Fibroblast of lung (primary cell): ENCODE results near the gene ESPNL. TPM values are rescaled to one million over a fixed set of nuclear protein-coding genes. Genes with fewer than 3 reads are reported as not detected.

Experiments
- DNase-seq, 2 donors: peaks; one replicate each; pipeline versions ENCODE4 v3.0.0 to v3.0.0-alpha.2; 2010; ENCODE audit warnings: low read depth in 2 of 2
- H2AFZ ChIP-seq: 2 replicates; pipeline ENCODE4 v1.5.1; 2012; ENCODE audit warnings: low read length, control low read depth, inconsistent platforms
- H3K27ac ChIP-seq: 2 replicates; pipeline ENCODE4 v1.5.1; 2011; ENCODE audit warnings: low read length, control low read depth; ENCODE audit not compliant: insufficient read depth
- H3K27me3 ChIP-seq: 2 replicates; pipeline ENCODE4 v1.5.1; 2011; ENCODE audit warnings: mild to moderate bottlenecking, low read length; ENCODE audit not compliant: control insufficient read depth, insufficient read depth
- H3K36me3 ChIP-seq: 2 replicates; pipeline ENCODE4 v1.5.1; 2011; ENCODE audit warnings: low read length; ENCODE audit not compliant: control insufficient read depth, insufficient read depth
- H3K4me1 ChIP-seq: 2 replicates; pipeline ENCODE4 v1.5.1; 2011; ENCODE audit warnings: low read length; ENCODE audit not compliant: control insufficient read depth, insufficient read depth; ENCODE audit errors: extremely low read depth
- H3K4me2 ChIP-seq: 2 replicates; pipeline ENCODE4 v1.5.1; 2011; ENCODE audit warnings: low read length, control low read depth; ENCODE audit not compliant: insufficient read depth; ENCODE audit errors: extremely low read depth
- H3K4me3 ChIP-seq, 4 experiments: fragments of 200-600 bp in 1 of 4; sonication (generic) in 1 of 4; replicated peaks in 1 of 4; 2 replicates each; pipeline ENCODE4 v1.5.1; 2011 to 2016; ENCODE audit warnings: low read length in 4 of 4, low read depth in 3 of 4, mild to moderate bottlenecking in 3 of 4, control low read depth in 2 of 4, inconsistent platforms in 1 of 4, mixed read lengths in 1 of 4; ENCODE audit not compliant: insufficient read depth in 1 of 4; ENCODE audit errors: control extremely low read depth in 1 of 4
- H3K79me2 ChIP-seq: 2 replicates; pipeline ENCODE4 v1.5.1; 2012; ENCODE audit warnings: mild to moderate bottlenecking, low read length, inconsistent platforms; ENCODE audit not compliant: control insufficient read depth, insufficient read depth
- H3K9ac ChIP-seq: 2 replicates; pipeline ENCODE4 v1.5.1; 2011; ENCODE audit warnings: mild to moderate bottlenecking, low read length, control low read depth; ENCODE audit not compliant: insufficient read depth
- H3K9me3 ChIP-seq: 2 replicates; pipeline ENCODE4 v1.5.1; 2012; ENCODE audit warnings: low read depth, low read length; ENCODE audit not compliant: control insufficient read depth, insufficient read depth
- H4K20me1 ChIP-seq: 2 replicates; pipeline ENCODE4 v1.5.1; 2011; ENCODE audit warnings: low read length; ENCODE audit not compliant: control insufficient read depth, insufficient read depth; ENCODE audit errors: extremely low read depth
- CTCF ChIP-seq, 2 donors: IDR thresholded peaks in 1 of 2; conservative IDR thresholded peaks in 1 of 2; 1 replicate in 1 of 2; 2 replicates in 1 of 2; pipeline ENCODE4 v1.5.1; 2011 to 2012; ENCODE audit warnings: low read length in 2 of 2, control low read depth in 1 of 2, inconsistent platforms in 1 of 2, low read depth in 1 of 2, mild to moderate bottlenecking in 1 of 2
- EZH2 ChIP-seq: IDR thresholded peaks from 2 replicates; pipeline ENCODE4 v1.5.1; 2012; ENCODE audit warnings: low read length, control low read depth, mild to moderate bottlenecking; ENCODE audit errors: missing control alignments
- polyA plus RNA-seq, 2 donors: library from polyadenylated mRNA; depleted of rRNA in 1 of 2; stranded (reverse) in 1 of 2; unstranded in 1 of 2; fragments of >200 nt; gene quantifications; 2 replicates each; pipeline ENCODE4 v1.2.1, GENCODE V29; 2011 to 2012; ENCODE audit warnings: missing spikeins in 1 of 2
- total RNA-seq: library from RNA; depleted of rRNA; stranded (reverse); fragments of >200 nt; gene quantifications from 2 replicates; pipeline ENCODE4 v1.2.1, GENCODE V29; 2014

Gene ESPNL
- total and polyA plus RNA-seq, 2 donors (not counting 1 experiment from before 2014, with no cell fraction given): 0.79 to 2.8 TPM

- DNase-seq: no peak
- H2AFZ ChIP-seq: no peak overlapping the region
- TF ChIP-seq EZH2 (no peak), CTCF (conservative IDR thresholded peaks at IDR 0.05 in 1 of 2, IDR thresholded peaks at IDR 0.05 in 1 of 2; ENCODE audit: low read depth in 1 of 2, low read length in 2 of 2) (no peak)
Observed at GRCh38 chr2:238145046-238145445, 44.9 kb downstream of the ESPNL start.

GRCh38 chr2:238145851-238146250, 45.7 kb downstream of the ESPNL start:
- no peaks in the 10 kb centered on the region for H3K36me3 ChIP-seq
- no peaks in the 10 kb centered on the region for H4K20me1 ChIP-seq
- H3K79me2 ChIP-seq: no peaks in the 10 kb centered on the region
- TF ChIP-seq EZH2 (no peak), CTCF (conservative IDR thresholded peaks at IDR 0.05 in 1 of 2, IDR thresholded peaks at IDR 0.05 in 1 of 2; ENCODE audit: low read depth in 1 of 2, low read length in 2 of 2) (no peak)
- H3K9ac ChIP-seq: no peak overlapping the region
- no peaks in the 10 kb centered on the region for H3K9me3 ChIP-seq
- peaks cover 12% of the 10 kb centered on the region for H3K4me1 ChIP-seq
- no peak overlapping the region for H3K4me2 ChIP-seq
- no peak overlapping the region for H3K27ac ChIP-seq
- H3K27me3 ChIP-seq: no peaks in the 10 kb centered on the region
- DNase-seq: no peak
- H3K4me3 ChIP-seq: no peak overlapping the region
- no peak overlapping the region for H2AFZ ChIP-seq

More at GRCh38 chr2:238145046-238145445, 44.9 kb downstream of the ESPNL start:
- no peaks in the 10 kb centered on the region for H3K9me3 ChIP-seq
- H3K4me3 ChIP-seq: no peak overlapping the region
- H4K20me1 ChIP-seq: no peaks in the 10 kb centered on the region
- H3K79me2 ChIP-seq: no peaks in the 10 kb centered on the region
- no peaks in the 10 kb centered on the region for H3K36me3 ChIP-seq
- H3K27ac ChIP-seq: no peak overlapping the region
- peaks cover 12% of the 10 kb centered on the region for H3K4me1 ChIP-seq
- H3K27me3 ChIP-seq: no peaks in the 10 kb centered on the region
- no peak overlapping the region for H3K9ac ChIP-seq
- no peak overlapping the region for H3K4me2 ChIP-seq

GRCh38 chr2:238146884-238147544, 46.9 kb downstream of the ESPNL start:
- no peaks in the 10 kb centered on the region for H4K20me1 ChIP-seq
- H3K27ac ChIP-seq: no peak overlapping the region
- H2AFZ ChIP-seq: no peak overlapping the region
- DNase-seq: no peak
- no peak overlapping the region for H3K9ac ChIP-seq
- no peaks in the 10 kb centered on the region for H3K27me3 ChIP-seq
- no peaks in the 10 kb centered on the region for H3K9me3 ChIP-seq
- peaks cover 7% of the 10 kb centered on the region for H3K4me1 ChIP-seq
- H3K36me3 ChIP-seq: no peaks in the 10 kb centered on the region
- H3K4me2 ChIP-seq: no peak overlapping the region
- no peaks in the 10 kb centered on the region for H3K79me2 ChIP-seq
- no peak for TF ChIP-seq CTCF (conservative IDR thresholded peaks at IDR 0.05 in 1 of 2, IDR thresholded peaks at IDR 0.05 in 1 of 2; ENCODE audit: low read depth in 1 of 2, low read length in 2 of 2)
- no peak for TF ChIP-seq EZH2
- no peak overlapping the region for H3K4me3 ChIP-seq
